K562 (cell line): ENCODE results near the gene ADAM22. TPM values are rescaled to one million over a fixed set of nuclear protein-coding genes. Genes with fewer than 3 reads are reported as not detected.

ENCODE experiments used
- ATAC-seq: fragments of 200-7000 bp; cut with Tn5 transposase; 3 replicates; pipeline ENCODE4 v1.9.1; 2020; ENCODE audit warnings: moderate library complexity
- BruUV-seq: library from RNA; stranded (reverse); fragments of 400-500 nt; replicated peaks from 2 replicates; lab custom pipeline; 2021; lab: Mats Ljungman, UMichigan
- CTCF ChIA-PET: fragments of 300-600 bp; formaldehyde crosslinking; extraction: SDS; loops from one replicate; lab custom pipeline; 2021; ENCODE audit warnings: low intra/inter-chr PET ratio; lab: Yijun Ruan, JAX
- POLR2A ChIA-PET: fragments of 300-600, 350-650 bp; sonication (Branson Sonifier 250); formaldehyde crosslinking; extraction: SDS; loops from one replicate; lab custom pipeline; 2021; ENCODE audit warnings: antibody characterized with exemption, inconsistent platforms; lab: Yijun Ruan, JAX
- DNase-seq, 4 experiments: peaks; one replicate each; pipeline versions ENCODE4 v3.0.0 to v3.0.0-alpha.2; 2011 to 2018; ENCODE audit warnings: low spot score in 3 of 4, mixed read lengths in 3 of 4; ENCODE audit errors: extremely low read depth in 1 of 4
- FAIRE-seq: peaks from 2 replicates; lab custom pipeline; 2011; peaks lifted over from hg19 to GRCh38; lab: Jason Lieb, UNC
- H2AFZ ChIP-seq: 2 replicates; pipeline ENCODE4 v1.6.0; 2011; ENCODE audit warnings: low read depth, low read length, control low read depth, inconsistent platforms
- H3K27ac ChIP-seq: fragments of 200-600 bp; 3 replicates; pipeline ENCODE4 v1.8.0; 2011; ENCODE audit warnings: low read depth, mild to moderate bottlenecking, control low read depth, inconsistent platforms, low read length, moderate library complexity, mixed read lengths; ENCODE audit errors: extremely low read depth
- H3K27me3 ChIP-seq, 2 experiments: fragments of 300-600 bp in 1 of 2; 2 replicates in 1 of 2; 3 replicates in 1 of 2; pipeline versions ENCODE4 v1.6.0 to v1.8.0; 2011; ENCODE audit warnings: inconsistent platforms in 2 of 2, low read length in 2 of 2, mild to moderate bottlenecking in 1 of 2, mixed read lengths in 1 of 2, moderate library complexity in 1 of 2; ENCODE audit not compliant: control insufficient read depth in 2 of 2, insufficient read depth in 2 of 2
- H3K36me3 ChIP-seq: fragments of 300-600 bp; 3 replicates; pipeline ENCODE4 v1.8.0; 2011; ENCODE audit warnings: mild to moderate bottlenecking, low read length, inconsistent platforms; ENCODE audit not compliant: control insufficient read depth, insufficient read depth
- H3K4me1 ChIP-seq, 2 experiments: fragments of 200-600 bp in 1 of 2; replicated peaks in 1 of 2; 2 replicates in 1 of 2; 3 replicates in 1 of 2; pipeline versions ENCODE4 v1.5.1 to v1.8.0; 2011; ENCODE audit warnings: inconsistent platforms in 2 of 2, low read length in 2 of 2, mild to moderate bottlenecking in 1 of 2, mixed read lengths in 1 of 2, moderate library complexity in 1 of 2; ENCODE audit not compliant: control insufficient read depth in 2 of 2, insufficient read depth in 2 of 2
- H3K4me2 ChIP-seq: 2 replicates; pipeline ENCODE4 v1.6.1; 2011; ENCODE audit warnings: low read length, control low read depth, inconsistent platforms, mixed read lengths; ENCODE audit not compliant: insufficient read depth
- H3K4me3 ChIP-seq: fragments of 200-600 bp; sonication (generic), shearing (Covaris generic); 2 replicates; pipeline ENCODE4 v1.5.1; 2016; ENCODE audit warnings: control low read depth, inconsistent platforms
- H3K79me2 ChIP-seq: fragments of 200-600 bp; 3 replicates; pipeline ENCODE4 v1.8.0; 2011; ENCODE audit warnings: low read length, inconsistent platforms; ENCODE audit not compliant: control insufficient read depth, insufficient read depth
- H3K9ac ChIP-seq, 2 experiments: 2 replicates each; pipeline versions ENCODE4 v1.6.0 to v1.6.1; 2011; ENCODE audit warnings: low read depth in 2 of 2, low read length in 2 of 2, control low read depth in 1 of 2, inconsistent platforms in 1 of 2, mild to moderate bottlenecking in 1 of 2, mixed read lengths in 1 of 2; ENCODE audit not compliant: insufficient read depth in 1 of 2
- H3K9me1 ChIP-seq: one replicate; pipeline ENCODE4 v1.6.0; 2011; ENCODE audit warnings: inconsistent platforms, mild to moderate bottlenecking, low read length, moderate library complexity; ENCODE audit not compliant: control insufficient read depth, insufficient read depth
- H3K9me3 ChIP-seq: replicated peaks from 2 replicates; pipeline ENCODE4 v1.5.1; 2011; ENCODE audit warnings: low read depth, low read length, inconsistent platforms; ENCODE audit not compliant: control insufficient read depth, insufficient read depth
- H4K20me1 ChIP-seq: replicated peaks from 2 replicates; pipeline ENCODE4 v1.6.1; 2011; ENCODE audit warnings: low read length, inconsistent platforms, mixed read lengths; ENCODE audit not compliant: control insufficient read depth, insufficient read depth
- ATF1 ChIP-seq, 2 experiments: fragments of 450-650 bp in 1 of 2; IDR thresholded peaks; 2 replicates each; pipeline ENCODE4 v1.6.1; 2016; ENCODE audit warnings: missing compliant biosample characterization in 1 of 2, missing genetic modification characterization in 1 of 2
- ERF ChIP-seq: fragments of 450-650 bp; formaldehyde crosslinking; IDR thresholded peaks from 2 replicates; pipeline ENCODE4 v1.4.0; 2020; ENCODE audit warnings: mild to moderate bottlenecking, mixed read lengths
- HMGN3 ChIP-seq: IDR thresholded peaks from 2 replicates; pipeline ENCODE4 v1.6.1; 2011; ENCODE audit warnings: borderline replicate concordance, low read depth, mild to moderate bottlenecking, mixed read lengths, low read length; ENCODE audit not compliant: insufficient read length; ENCODE audit errors: extremely low read depth
- LARP7 ChIP-seq: fragments of 450-650 bp; IDR thresholded peaks from 2 replicates; pipeline ENCODE4 v1.6.1; 2016
- PTRF ChIP-seq: fragments of 450-650 bp; IDR thresholded peaks from 2 replicates; pipeline ENCODE4 v1.6.1; 2016; ENCODE audit warnings: mild to moderate bottlenecking, missing genetic modification characterization, missing compliant biosample characterization
- TRIM24 ChIP-seq, 2 experiments: fragments of 450-650 bp; IDR thresholded peaks; 2 replicates each; pipeline ENCODE4 v1.6.1; 2016
- ZNF174 ChIP-seq: fragments of 250-450 bp; sonication (Bioruptor Pico); IDR thresholded peaks from 2 replicates; pipeline ENCODE4 v1.4.0; 2020; ENCODE audit warnings: mild to moderate bottlenecking
- ZNF316 ChIP-seq: fragments of 450-650 bp; IDR thresholded peaks from 2 replicates; pipeline ENCODE4 v1.6.1; 2016
- WGBS: fragments of 100-300 bp; shearing (Covaris generic); methylation state at CpG from one replicate; pipeline ENCODE4 v1.1.6; 2016; ENCODE audit warnings: low coverage, mixed read lengths; ENCODE audit not compliant: insufficient coverage; ENCODE audit errors: missing lambda C conversion rate; 5-methylcytosine and 5-hydroxymethylcytosine counted together
- in situ Hi-C: fragments of 300-500 bp; cut with MboI; formaldehyde crosslinking; loops from 4 replicates; pipeline ENCODE4 v1.15.0; 2018; ENCODE audit warnings: inconsistent platforms, mixed read lengths
- intact Hi-C: fragments of 100-400 bp; cut with micrococcal nuclease; formaldehyde crosslinking; loops from 2 replicates; pipeline ENCODE4 v1.14.2; 2022
- polyA plus RNA-seq, 8 experiments: library from polyadenylated mRNA; depleted of rRNA in 4 of 8; stranded (reverse) in 5 of 8; unstranded in 3 of 8; fragments of >200 nt; fragmentation: Nextera tagmentation in 2 of 8; fragmentation: Illumina TruSeq in 1 of 8; extraction: Ambion mirVana in 2 of 8; extraction: Trizol in 1 of 8; gene quantifications; 2 replicates each; pipeline versions ENCODE4 v1.2.1 to v1.2.3, GENCODE V29; 2011 to 2014; ENCODE audit warnings: inconsistent platforms in 1 of 8, missing spikeins in 1 of 8
- total RNA-seq, 7 experiments: library from RNA; depleted of rRNA in 6 of 7; stranded (reverse); fragments of >200 nt in 6 of 7; fragmentation: Illumina TruSeq in 2 of 7; extraction: Trizol in 2 of 7; gene quantifications; 2 replicates each; pipeline versions ENCODE4 v1.2.1 to v1.2.3, GENCODE V29; 2011 to 2021; ENCODE audit warnings: low replicate concordance in 1 of 7
- TF ChIP-seq, protein P1 (sequence below): IDR thresholded peaks from 3 replicates; pipeline ENCODE4 v1.6.1; 2011; ENCODE audit warnings: borderline replicate concordance, mild to moderate bottlenecking, moderate library complexity; ENCODE audit not compliant: insufficient read length; ENCODE audit errors: extremely low read depth
- TF ChIP-seq, protein P2 (sequence below): fragments of 450-650 bp; formaldehyde crosslinking; IDR thresholded peaks from 2 replicates; pipeline ENCODE4 v1.4.0; 2020; ENCODE audit warnings: mild to moderate bottlenecking, moderate library complexity
- TF ChIP-seq, protein P3 (sequence below), 2 experiments: fragments of 450-650 bp; IDR thresholded peaks; 2 replicates each; pipeline ENCODE4 v1.6.1; 2018; ENCODE audit warnings: mild to moderate bottlenecking in 2 of 2, low read depth in 1 of 2; ENCODE audit not compliant: partially characterized antibody in 2 of 2
- TF ChIP-seq, protein P4 (sequence below): fragments of 250-450 bp; sonication (Bioruptor Pico); IDR thresholded peaks from 2 replicates; pipeline ENCODE4 v1.8.0; 2022; ENCODE audit warnings: inconsistent platforms

The ADAM22 gene
- total and polyA plus RNA-seq, 9 of the 15 experiments (the other 6 are each of a cell fraction or from before 2014, with no cell fraction given): 0.01 to 0.58 (median 0.18) TPM

DNA sequence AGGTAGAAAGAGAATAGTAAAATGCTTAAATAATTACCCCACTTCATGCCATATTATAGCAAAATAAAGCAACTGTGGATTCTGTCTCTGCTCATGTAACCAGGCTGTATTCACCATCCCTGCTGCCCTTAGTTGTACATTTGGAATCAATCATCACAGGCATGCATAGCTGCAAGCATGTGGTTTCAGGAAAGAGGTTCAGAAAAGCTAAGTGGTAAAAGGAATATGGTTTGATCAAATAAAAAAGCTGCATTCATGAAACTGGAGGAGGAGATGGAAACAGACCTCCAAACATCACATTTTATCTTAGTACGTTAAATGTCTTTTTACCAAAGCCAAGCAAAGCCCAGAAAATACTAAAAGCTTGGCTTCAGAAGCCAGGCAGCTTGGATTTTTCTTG, 81.3 kb downstream of the ADAM22 start (continued):
- TF ChIP-seq, protein P1, sequence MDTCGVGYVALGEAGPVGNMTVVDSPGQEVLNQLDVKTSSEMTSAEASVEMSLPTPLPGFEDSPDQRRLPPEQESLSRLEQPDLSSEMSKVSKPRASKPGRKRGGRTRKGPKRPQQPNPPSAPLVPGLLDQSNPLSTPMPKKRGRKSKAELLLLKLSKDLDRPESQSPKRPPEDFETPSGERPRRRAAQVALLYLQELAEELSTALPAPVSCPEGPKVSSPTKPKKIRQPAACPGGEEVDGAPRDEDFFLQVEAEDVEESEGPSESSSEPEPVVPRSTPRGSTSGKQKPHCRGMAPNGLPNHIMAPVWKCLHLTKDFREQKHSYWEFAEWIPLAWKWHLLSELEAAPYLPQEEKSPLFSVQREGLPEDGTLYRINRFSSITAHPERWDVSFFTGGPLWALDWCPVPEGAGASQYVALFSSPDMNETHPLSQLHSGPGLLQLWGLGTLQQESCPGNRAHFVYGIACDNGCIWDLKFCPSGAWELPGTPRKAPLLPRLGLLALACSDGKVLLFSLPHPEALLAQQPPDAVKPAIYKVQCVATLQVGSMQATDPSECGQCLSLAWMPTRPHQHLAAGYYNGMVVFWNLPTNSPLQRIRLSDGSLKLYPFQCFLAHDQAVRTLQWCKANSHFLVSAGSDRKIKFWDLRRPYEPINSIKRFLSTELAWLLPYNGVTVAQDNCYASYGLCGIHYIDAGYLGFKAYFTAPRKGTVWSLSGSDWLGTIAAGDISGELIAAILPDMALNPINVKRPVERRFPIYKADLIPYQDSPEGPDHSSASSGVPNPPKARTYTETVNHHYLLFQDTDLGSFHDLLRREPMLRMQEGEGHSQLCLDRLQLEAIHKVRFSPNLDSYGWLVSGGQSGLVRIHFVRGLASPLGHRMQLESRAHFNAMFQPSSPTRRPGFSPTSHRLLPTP: no peak
- TF ChIP-seq, protein P2, sequence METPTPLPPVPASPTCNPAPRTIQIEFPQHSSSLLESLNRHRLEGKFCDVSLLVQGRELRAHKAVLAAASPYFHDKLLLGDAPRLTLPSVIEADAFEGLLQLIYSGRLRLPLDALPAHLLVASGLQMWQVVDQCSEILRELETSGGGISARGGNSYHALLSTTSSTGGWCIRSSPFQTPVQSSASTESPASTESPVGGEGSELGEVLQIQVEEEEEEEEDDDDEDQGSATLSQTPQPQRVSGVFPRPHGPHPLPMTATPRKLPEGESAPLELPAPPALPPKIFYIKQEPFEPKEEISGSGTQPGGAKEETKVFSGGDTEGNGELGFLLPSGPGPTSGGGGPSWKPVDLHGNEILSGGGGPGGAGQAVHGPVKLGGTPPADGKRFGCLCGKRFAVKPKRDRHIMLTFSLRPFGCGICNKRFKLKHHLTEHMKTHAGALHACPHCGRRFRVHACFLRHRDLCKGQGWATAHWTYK (CRISPR knock-in tag): no peak
- TF ChIP-seq PTRF: no peak
- TF ChIP-seq ATF1 (CRISPR knock-in tag; IDR thresholded peaks at IDR 0.05): no peak
- no peak for TF ChIP-seq ATF1 (tag; IDR thresholded peaks at IDR 0.05)
- no peak for TF ChIP-seq TRIM24 (IDR thresholded peaks at IDR 0.05)

DNA sequence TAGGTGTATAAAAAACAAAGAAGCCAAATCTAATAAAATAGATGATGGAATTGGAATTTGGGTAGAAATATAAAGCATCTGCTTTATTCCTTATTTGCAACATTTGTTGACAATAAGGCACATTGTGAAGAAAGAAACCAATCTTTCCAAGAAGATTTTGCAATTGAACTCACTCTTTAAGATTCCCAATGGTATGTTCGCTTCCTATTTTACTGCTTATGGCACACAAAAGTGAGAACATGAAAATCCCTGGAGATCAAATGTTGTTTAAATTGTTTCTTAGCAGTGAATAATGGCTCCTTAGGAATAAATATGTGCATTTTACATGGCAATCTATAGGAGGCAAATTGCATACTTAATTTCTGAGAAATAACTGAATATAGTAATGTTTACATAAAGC, 84.5 kb downstream of the ADAM22 start:
- no peaks in the 10 kb centered on the region for H3K79me2 ChIP-seq
- intact Hi-C loops: no loop called here
- H3K9ac ChIP-seq: no peak overlapping the region
- DNase-seq (no peak), ATAC-seq (no peak), FAIRE-seq (no peak)
- H3K36me3 ChIP-seq: no peaks in the 10 kb centered on the region
- H2AFZ ChIP-seq: no peak overlapping the region
- no TSS peak for BruUV-seq
- H3K4me3 ChIP-seq: no peak overlapping the region
- WGBS: 0% methylated on average over 1 of the region's 1 CpG
- H3K4me1 ChIP-seq: no peaks in the 10 kb centered on the region
- H3K27ac ChIP-seq: no peak overlapping the region
- no peaks in the 10 kb centered on the region for H3K9me1 ChIP-seq
- no peaks in the 10 kb centered on the region for H3K27me3 ChIP-seq
- H4K20me1 ChIP-seq: no peaks in the 10 kb centered on the region
- no peak overlapping the region for H3K4me2 ChIP-seq
- ChIA-PET POLR2A (no interaction called here), CTCF (no interaction called here)
- in situ Hi-C loops: no loop called here
- H3K9me3 ChIP-seq: no peaks in the 10 kb centered on the region
- TF ChIP-seq LARP7 (no peak), ERF (CRISPR knock-in tag) (no peak), HMGN3 (no peak), ZNF316 (no peak), ZNF174 (CRISPR knock-in tag) (no peak)
- TF ChIP-seq, protein P3, sequence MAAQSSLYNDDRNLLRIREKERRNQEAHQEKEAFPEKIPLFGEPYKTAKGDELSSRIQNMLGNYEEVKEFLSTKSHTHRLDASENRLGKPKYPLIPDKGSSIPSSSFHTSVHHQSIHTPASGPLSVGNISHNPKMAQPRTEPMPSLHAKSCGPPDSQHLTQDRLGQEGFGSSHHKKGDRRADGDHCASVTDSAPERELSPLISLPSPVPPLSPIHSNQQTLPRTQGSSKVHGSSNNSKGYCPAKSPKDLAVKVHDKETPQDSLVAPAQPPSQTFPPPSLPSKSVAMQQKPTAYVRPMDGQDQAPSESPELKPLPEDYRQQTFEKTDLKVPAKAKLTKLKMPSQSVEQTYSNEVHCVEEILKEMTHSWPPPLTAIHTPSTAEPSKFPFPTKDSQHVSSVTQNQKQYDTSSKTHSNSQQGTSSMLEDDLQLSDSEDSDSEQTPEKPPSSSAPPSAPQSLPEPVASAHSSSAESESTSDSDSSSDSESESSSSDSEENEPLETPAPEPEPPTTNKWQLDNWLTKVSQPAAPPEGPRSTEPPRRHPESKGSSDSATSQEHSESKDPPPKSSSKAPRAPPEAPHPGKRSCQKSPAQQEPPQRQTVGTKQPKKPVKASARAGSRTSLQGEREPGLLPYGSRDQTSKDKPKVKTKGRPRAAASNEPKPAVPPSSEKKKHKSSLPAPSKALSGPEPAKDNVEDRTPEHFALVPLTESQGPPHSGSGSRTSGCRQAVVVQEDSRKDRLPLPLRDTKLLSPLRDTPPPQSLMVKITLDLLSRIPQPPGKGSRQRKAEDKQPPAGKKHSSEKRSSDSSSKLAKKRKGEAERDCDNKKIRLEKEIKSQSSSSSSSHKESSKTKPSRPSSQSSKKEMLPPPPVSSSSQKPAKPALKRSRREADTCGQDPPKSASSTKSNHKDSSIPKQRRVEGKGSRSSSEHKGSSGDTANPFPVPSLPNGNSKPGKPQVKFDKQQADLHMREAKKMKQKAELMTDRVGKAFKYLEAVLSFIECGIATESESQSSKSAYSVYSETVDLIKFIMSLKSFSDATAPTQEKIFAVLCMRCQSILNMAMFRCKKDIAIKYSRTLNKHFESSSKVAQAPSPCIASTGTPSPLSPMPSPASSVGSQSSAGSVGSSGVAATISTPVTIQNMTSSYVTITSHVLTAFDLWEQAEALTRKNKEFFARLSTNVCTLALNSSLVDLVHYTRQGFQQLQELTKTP (IDR thresholded peaks at IDR 0.05; ENCODE audit: low read depth in 1 of 2, partially characterized antibody in 2 of 2): no peak
- TF ChIP-seq, protein P4, sequence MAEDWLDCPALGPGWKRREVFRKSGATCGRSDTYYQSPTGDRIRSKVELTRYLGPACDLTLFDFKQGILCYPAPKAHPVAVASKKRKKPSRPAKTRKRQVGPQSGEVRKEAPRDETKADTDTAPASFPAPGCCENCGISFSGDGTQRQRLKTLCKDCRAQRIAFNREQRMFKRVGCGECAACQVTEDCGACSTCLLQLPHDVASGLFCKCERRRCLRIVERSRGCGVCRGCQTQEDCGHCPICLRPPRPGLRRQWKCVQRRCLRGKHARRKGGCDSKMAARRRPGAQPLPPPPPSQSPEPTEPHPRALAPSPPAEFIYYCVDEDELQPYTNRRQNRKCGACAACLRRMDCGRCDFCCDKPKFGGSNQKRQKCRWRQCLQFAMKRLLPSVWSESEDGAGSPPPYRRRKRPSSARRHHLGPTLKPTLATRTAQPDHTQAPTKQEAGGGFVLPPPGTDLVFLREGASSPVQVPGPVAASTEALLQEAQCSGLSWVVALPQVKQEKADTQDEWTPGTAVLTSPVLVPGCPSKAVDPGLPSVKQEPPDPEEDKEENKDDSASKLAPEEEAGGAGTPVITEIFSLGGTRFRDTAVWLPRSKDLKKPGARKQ (CRISPR knock-in tag): no peak
